Kidney epithelial cell (primary cell): Measurements from ENCODE around the gene APOL2. TPM values are rescaled to one million over a fixed set of nuclear protein-coding genes. Genes with fewer than 3 reads are reported as not detected.
"Not testable (repeated sequence)": the region's sequence is repeated elsewhere in the genome, so short reads cannot be mapped to it uniquely, and the experiment has no call there.

Experiments used
- DNase-seq: peaks from one replicate; pipeline ENCODE4 v3.0.0-alpha.2; 2010; ENCODE audit warnings: low read depth
- H3K27me3 ChIP-seq: 2 replicates; pipeline ENCODE4 v1.6.0; 2011; ENCODE audit warnings: low read length; ENCODE audit not compliant: control insufficient read depth, insufficient read depth
- H3K36me3 ChIP-seq: 2 replicates; pipeline ENCODE4 v1.5.1; 2011; ENCODE audit warnings: low read length; ENCODE audit not compliant: control insufficient read depth, insufficient read depth
- H3K4me3 ChIP-seq: 2 replicates; pipeline ENCODE4 v1.5.1; 2011; ENCODE audit warnings: low read depth, mild to moderate bottlenecking, control low read depth, low read length
- total RNA-seq: library from RNA; depleted of rRNA; stranded (reverse); fragments of >200 nt; gene quantifications from 2 replicates; pipeline ENCODE4 v1.2.3, GENCODE V29; 2015
- TF ChIP-seq, protein P1 (sequence below): IDR thresholded peaks from 2 replicates; pipeline ENCODE4 v1.5.1; 2011; ENCODE audit warnings: mild to moderate bottlenecking, moderate library complexity, low read length, control low read depth, inconsistent platforms; ENCODE audit not compliant: insufficient read depth, poor library complexity, severe bottlenecking

The APOL2 gene
- total RNA-seq, 1 donor from 2014 or later, result 39.9 TPM

GRCh38 chr22:36277482-36278291 is 38.4 kb upstream of the APOL2 start:
- Histone ChIP-seq H3K36me3 (peaks cover 3% of the 10 kb centered on the region), H3K4me3 (no peak overlapping the region), H3K27me3 (no peaks in the 10 kb centered on the region)
- no peak for DNase-seq
- TF ChIP-seq, protein P1, sequence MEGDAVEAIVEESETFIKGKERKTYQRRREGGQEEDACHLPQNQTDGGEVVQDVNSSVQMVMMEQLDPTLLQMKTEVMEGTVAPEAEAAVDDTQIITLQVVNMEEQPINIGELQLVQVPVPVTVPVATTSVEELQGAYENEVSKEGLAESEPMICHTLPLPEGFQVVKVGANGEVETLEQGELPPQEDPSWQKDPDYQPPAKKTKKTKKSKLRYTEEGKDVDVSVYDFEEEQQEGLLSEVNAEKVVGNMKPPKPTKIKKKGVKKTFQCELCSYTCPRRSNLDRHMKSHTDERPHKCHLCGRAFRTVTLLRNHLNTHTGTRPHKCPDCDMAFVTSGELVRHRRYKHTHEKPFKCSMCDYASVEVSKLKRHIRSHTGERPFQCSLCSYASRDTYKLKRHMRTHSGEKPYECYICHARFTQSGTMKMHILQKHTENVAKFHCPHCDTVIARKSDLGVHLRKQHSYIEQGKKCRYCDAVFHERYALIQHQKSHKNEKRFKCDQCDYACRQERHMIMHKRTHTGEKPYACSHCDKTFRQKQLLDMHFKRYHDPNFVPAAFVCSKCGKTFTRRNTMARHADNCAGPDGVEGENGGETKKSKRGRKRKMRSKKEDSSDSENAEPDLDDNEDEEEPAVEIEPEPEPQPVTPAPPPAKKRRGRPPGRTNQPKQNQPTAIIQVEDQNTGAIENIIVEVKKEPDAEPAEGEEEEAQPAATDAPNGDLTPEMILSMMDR, result peak; percentile 79

DNA sequence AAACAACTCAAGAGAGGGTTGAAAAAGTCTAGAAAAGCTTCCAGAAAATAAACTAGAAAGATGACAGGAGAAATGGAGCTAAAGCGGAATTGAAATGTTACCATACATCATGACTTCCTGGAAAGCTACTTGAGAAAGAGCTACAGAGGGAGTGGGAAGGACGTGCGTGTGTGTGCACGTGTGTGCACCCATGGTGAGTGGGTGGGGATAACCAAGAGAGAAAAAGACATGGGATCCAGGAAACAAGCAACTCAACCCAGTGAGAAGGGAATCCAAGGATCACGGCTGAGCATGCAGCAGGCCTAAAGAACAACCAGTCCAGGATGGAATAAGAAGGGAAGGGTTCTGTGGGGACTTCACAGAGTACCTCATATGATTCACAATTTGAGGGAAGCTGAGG is 35.2 kb upstream of the APOL2 start:
- Histone ChIP-seq H3K36me3 (no peaks in the 10 kb centered on the region), H3K4me3 (no peak overlapping the region), H3K27me3 (no peaks in the 10 kb centered on the region)
- TF ChIP-seq, protein P1, result no peak
- DNase-seq, result no peak

DNA sequence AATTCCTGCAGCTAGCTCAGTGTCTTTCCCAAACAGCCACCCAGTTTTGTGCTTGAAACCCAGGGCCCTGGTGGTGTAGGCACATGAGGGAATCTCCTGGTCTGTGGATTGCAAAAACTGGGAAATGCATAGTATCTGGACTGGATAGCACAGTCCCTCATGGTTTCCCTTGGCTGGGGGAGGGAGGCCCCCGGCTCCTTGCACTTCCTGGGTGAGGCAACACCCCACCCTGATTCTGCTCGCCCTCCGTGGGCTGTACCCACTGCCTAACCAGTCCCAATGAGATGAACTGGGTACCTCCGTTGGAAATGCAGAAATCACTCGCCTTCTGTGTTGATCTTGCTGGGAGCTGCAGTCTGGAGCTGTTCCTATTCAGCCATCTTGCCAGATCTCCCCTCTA is 32.6 kb upstream of the APOL2 start:
- not testable (repeated sequence) for H3K36me3 ChIP-seq, DNase-seq, H3K4me3 ChIP-seq, H3K27me3 ChIP-seq

DNA sequence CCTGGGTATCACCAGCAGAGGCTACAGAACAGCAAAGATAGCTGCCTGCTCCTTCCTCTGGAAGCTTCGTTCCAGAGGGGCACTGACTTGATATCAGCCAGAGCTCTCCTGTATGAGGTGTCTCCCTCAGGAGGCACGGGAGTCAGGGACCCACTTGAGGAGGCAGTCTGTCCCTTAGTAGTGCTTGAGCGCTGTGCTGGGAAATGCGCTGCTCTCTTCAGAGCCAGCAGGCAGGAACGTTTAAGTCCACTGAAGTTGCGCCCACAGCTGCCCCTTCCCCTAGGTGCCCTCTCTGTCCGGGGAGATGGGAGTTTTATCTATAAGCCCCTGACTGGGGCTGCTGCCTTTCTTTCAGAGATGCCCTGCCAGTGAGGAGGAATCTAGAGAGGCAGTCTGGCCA is 31.9 kb upstream of the APOL2 start:
- not testable (repeated sequence) for DNase-seq, H3K4me3 ChIP-seq, H3K36me3 ChIP-seq, H3K27me3 ChIP-seq

- TF ChIP-seq, protein P1, result no peak
- H3K27me3 ChIP-seq, result no peaks in the 10 kb centered on the region
These were observed 28.7 kb upstream of the APOL2 start for GRCh38 chr22:36267896-36268485.

DNA sequence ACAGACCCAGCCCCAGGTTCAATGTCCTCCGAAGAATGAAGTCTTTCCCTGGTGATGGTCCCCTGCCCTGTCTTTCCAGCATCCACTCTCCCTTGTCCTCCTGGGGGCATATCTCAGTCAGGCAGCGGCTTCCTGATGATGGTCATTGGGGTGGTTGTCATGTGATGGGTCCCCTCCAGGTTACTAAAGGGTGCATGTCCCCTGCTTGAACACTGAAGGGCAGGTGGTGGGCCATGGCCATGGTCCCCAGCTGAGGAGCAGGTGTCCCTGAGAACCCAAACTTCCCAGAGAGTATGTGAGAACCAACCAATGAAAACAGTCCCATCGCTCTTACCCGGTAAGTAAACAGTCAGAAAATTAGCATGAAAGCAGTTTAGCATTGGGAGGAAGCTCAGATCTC is 27.7 kb upstream of the APOL2 start:
- Histone ChIP-seq H3K27me3 (no peaks in the 10 kb centered on the region), H3K4me3 (no peak overlapping the region), H3K36me3 (no peaks in the 10 kb centered on the region)
- no peak for DNase-seq
- TF ChIP-seq, protein P1, result no peak

More at GRCh38 chr22:36267896-36268485, 28.7 kb upstream of the APOL2 start:
- Histone ChIP-seq H3K4me3 (no peak overlapping the region), H3K36me3 (no peaks in the 10 kb centered on the region)
- DNase-seq, result no peak

DNA sequence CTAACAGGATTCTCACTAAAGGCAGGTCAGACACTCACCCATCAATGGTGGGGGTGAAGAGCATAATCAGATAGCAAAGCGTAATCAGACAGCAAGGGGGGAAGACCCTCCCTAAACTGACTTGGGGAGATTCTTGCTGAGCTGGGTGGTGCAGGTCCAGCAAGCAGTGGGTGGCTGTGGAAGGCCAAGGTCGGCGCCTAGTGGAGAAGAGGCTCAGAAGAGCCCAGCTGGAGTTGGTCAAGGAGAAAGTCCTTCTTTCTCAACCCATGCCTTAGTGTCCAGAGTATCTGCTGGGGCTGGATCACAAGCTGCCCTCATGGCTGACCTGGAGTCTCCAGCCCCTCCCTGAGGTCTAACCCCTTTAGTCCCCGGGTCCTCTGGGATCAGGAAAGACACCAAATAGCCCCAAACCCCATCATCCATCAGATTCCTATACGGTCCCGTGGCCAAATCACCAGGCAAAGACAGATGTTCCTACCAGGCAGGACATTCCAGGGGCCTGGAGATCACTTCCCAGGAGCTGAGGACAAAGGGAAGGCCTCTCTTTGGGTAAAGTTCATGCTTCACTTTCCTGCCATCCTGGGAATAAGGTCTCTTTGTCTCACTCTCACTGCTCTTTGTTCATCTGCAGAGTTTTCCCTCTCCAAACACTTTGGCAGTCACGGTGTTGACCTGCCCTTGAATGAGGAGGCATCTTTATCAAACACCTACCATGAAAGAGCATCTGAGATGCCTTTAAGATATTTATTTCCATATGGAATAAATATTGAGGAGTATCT is 24.7 kb upstream of the APOL2 start:
- not testable (repeated sequence) for H3K36me3 ChIP-seq, DNase-seq, H3K27me3 ChIP-seq, H3K4me3 ChIP-seq

GRCh38 chr22:36263216-36263673 is 23.9 kb upstream of the APOL2 start:
- not testable (repeated sequence) for DNase-seq, H3K27me3 ChIP-seq, H3K36me3 ChIP-seq, H3K4me3 ChIP-seq

- not testable (repeated sequence) for DNase-seq, H3K36me3 ChIP-seq, H3K4me3 ChIP-seq, H3K27me3 ChIP-seq
These were observed 23.0 kb upstream of the APOL2 start for GRCh38 chr22:36262307-36262706.

DNA sequence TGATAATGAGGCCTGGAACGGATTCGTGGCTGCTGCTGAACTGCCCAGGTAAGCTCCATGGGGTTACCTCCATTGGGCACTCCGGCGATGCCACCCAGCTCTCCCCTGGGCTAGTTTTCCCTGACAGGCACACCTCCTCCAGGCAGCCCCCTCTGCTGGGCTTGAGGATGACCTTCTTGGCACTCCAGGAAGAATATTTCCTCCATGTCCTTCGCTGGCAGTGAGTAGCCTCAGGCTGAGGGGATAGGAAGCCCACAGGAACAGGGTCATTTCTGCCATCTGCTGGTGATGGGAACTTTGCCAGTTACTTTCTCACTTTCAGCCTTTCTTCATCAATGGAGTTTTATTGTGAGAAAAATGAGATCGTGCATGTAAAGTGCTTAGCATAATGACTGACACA is 22.3 kb upstream of the APOL2 start:
- H3K36me3 ChIP-seq, H3K4me3 ChIP-seq, H3K27me3 ChIP-seq, DNase-seq: not testable (repeated sequence)
